Trophoblast cell (in vitro differentiated cells and primary cell): ENCODE data around the gene WDR13.

Source experiments
- DNase-seq, 2 donors: peaks; one replicate each; pipeline ENCODE4 v3.0.0-alpha.2; 2016
- H2AFZ ChIP-seq: 2 replicates; pipeline ENCODE4 v1.6.1; 2013; ENCODE audit warnings: low read length, moderate library complexity, mild to moderate bottlenecking; ENCODE audit not compliant: insufficient read depth, poor library complexity
- H2AK5ac ChIP-seq: 2 replicates; pipeline ENCODE4 v1.6.1; 2013; ENCODE audit warnings: mild to moderate bottlenecking, low read length
- H2BK120ac ChIP-seq: 2 replicates; pipeline ENCODE4 v1.6.1; 2013; ENCODE audit warnings: low read length, mild to moderate bottlenecking, moderate library complexity; ENCODE audit not compliant: insufficient read depth, poor library complexity
- H2BK12ac ChIP-seq: 2 replicates; pipeline ENCODE4 v1.6.1; 2013; ENCODE audit warnings: mild to moderate bottlenecking, low read length, moderate library complexity
- H2BK5ac ChIP-seq: 2 replicates; pipeline ENCODE4 v1.6.1; 2013; ENCODE audit warnings: low read length, low read depth, moderate library complexity, mild to moderate bottlenecking; ENCODE audit not compliant: poor library complexity
- H3K14ac ChIP-seq: 2 replicates; pipeline ENCODE4 v1.6.1; 2013; ENCODE audit warnings: mild to moderate bottlenecking, low read length
- H3K18ac ChIP-seq: 2 replicates; pipeline ENCODE4 v1.6.1; 2013; ENCODE audit warnings: mild to moderate bottlenecking, low read length
- H3K23ac ChIP-seq: 2 replicates; pipeline ENCODE4 v1.6.1; 2013; ENCODE audit warnings: low read length
- H3K27ac ChIP-seq: 2 replicates; pipeline ENCODE4 v1.5.1; 2013; ENCODE audit warnings: low read depth, mild to moderate bottlenecking, inconsistent platforms, low read length, moderate library complexity
- H3K27me3 ChIP-seq: 2 replicates; pipeline ENCODE4 v1.6.1; 2013; ENCODE audit warnings: inconsistent platforms, mild to moderate bottlenecking, low read length, moderate library complexity; ENCODE audit not compliant: insufficient read depth
- H3K36me3 ChIP-seq, 2 experiments: 1 replicate in 1 of 2; 2 replicates in 1 of 2; pipeline ENCODE4 v1.6.1; 2013; ENCODE audit warnings: low read length in 2 of 2, mild to moderate bottlenecking in 2 of 2, moderate library complexity in 1 of 2; ENCODE audit not compliant: insufficient read depth in 2 of 2, control insufficient read depth in 1 of 2
- H3K4ac ChIP-seq: 2 replicates; pipeline ENCODE4 v1.6.1; 2013; ENCODE audit warnings: low read depth, mild to moderate bottlenecking, low read length, moderate library complexity
- H3K4me1 ChIP-seq, 2 experiments: 1 replicate in 1 of 2; 2 replicates in 1 of 2; pipeline ENCODE4 v1.6.1; 2013; ENCODE audit warnings: low read length in 2 of 2, mild to moderate bottlenecking in 2 of 2, moderate library complexity in 1 of 2; ENCODE audit not compliant: insufficient read depth in 2 of 2, control insufficient read depth in 1 of 2
- H3K4me2 ChIP-seq: 2 replicates; pipeline ENCODE4 v1.6.1; 2013; ENCODE audit warnings: inconsistent platforms, mild to moderate bottlenecking, low read length, moderate library complexity
- H3K4me3 ChIP-seq: 2 replicates; pipeline ENCODE4 v1.5.1; 2013; ENCODE audit warnings: mild to moderate bottlenecking, low read depth, low read length, inconsistent platforms
- H3K79me1 ChIP-seq: one replicate; pipeline ENCODE4 v1.6.1; 2013; ENCODE audit warnings: low read length
- H3K79me2 ChIP-seq: 2 replicates; pipeline ENCODE4 v1.6.1; 2013; ENCODE audit warnings: low read length, mild to moderate bottlenecking; ENCODE audit not compliant: control insufficient read depth, insufficient read depth, poor library complexity
- H3K9ac ChIP-seq: 2 replicates; pipeline ENCODE4 v1.6.1; 2013; ENCODE audit warnings: mild to moderate bottlenecking, low read length
- H3K9me3 ChIP-seq: 2 replicates; pipeline ENCODE4 v1.6.1; 2013; ENCODE audit warnings: low read depth, mild to moderate bottlenecking, control low read depth, inconsistent platforms, low read length; ENCODE audit not compliant: insufficient read depth
- H4K12ac ChIP-seq: 2 replicates; pipeline ENCODE4 v1.6.1; 2013; ENCODE audit warnings: low read depth, mild to moderate bottlenecking, low read length, moderate library complexity
- H4K8ac ChIP-seq: 2 replicates; pipeline ENCODE4 v1.6.1; 2013; ENCODE audit warnings: low read depth, mild to moderate bottlenecking, low read length, moderate library complexity
- H4K91ac ChIP-seq: one replicate; pipeline ENCODE4 v1.6.1; 2013; ENCODE audit warnings: low read depth, mild to moderate bottlenecking, low read length, moderate library complexity
- WGBS: extraction: QIAGEN DNeasy Blood & Tissue Kit; methylation state at CpG from one replicate; pipeline ENCODE4 v1.1.7; 2013; ENCODE audit warnings: missing lambda C conversion rate; ENCODE audit not compliant: insufficient read length, insufficient coverage; ENCODE audit errors: extremely low coverage; 5-methylcytosine and 5-hydroxymethylcytosine counted together

WDR13 gene

GRCh38 chrX:48631376-48632090 lies 34.2 kb downstream of the WDR13 start:
- Histone ChIP-seq H3K9me3 (no peaks in the 10 kb centered on the region), H2AFZ (no peak overlapping the region), H3K4me1 (peaks cover 3 to 6% of the 10 kb centered on the region in 2 experiments), H2BK120ac (no peak overlapping the region), H3K79me2 (no peaks in the 10 kb centered on the region), H3K23ac (no peak overlapping the region), H3K79me1 (no peaks in the 10 kb centered on the region), H4K8ac (no peak overlapping the region), H4K12ac (no peak overlapping the region), H2BK12ac (no peak overlapping the region), H3K14ac (no peak overlapping the region), H3K9ac (no peak overlapping the region), H3K27ac (no peak overlapping the region), H2BK5ac (no peak overlapping the region), H3K4me2 (no peak overlapping the region), H3K4ac (no peak overlapping the region), H3K18ac (no peak overlapping the region), H3K27me3 (no peaks in the 10 kb centered on the region), H2AK5ac (no peak overlapping the region), H3K4me3 (no peak overlapping the region), H4K91ac (no peak overlapping the region), H3K36me3 (no peaks in the 10 kb centered on the region)
- WGBS: no CpG with 5 or more reads among the region's 18 CpGs
- peak; percentile 81 to 91 for DNase-seq

- no peak overlapping the region for H3K4ac ChIP-seq
- no peak overlapping the region for H2BK5ac ChIP-seq
- H3K27me3 ChIP-seq: no peaks in the 10 kb centered on the region
- H3K9ac ChIP-seq: no peak overlapping the region
- DNase-seq: no peak
- H2AFZ ChIP-seq: no peak overlapping the region
- no peak overlapping the region for H2BK120ac ChIP-seq
- H3K27ac ChIP-seq: no peak overlapping the region
- no peak overlapping the region for H3K14ac ChIP-seq
- H3K79me1 ChIP-seq: no peaks in the 10 kb centered on the region
- no peaks in the 10 kb centered on the region for H3K36me3 ChIP-seq
- H3K4me3 ChIP-seq: no peak overlapping the region
- H3K4me2 ChIP-seq: no peak overlapping the region
- no peak overlapping the region for H4K8ac ChIP-seq
- H3K9me3 ChIP-seq: no peaks in the 10 kb centered on the region
- H4K91ac ChIP-seq: no peak overlapping the region
- no peak overlapping the region for H3K18ac ChIP-seq
- peak overlapping the region; percentile 58 for H2BK12ac ChIP-seq
- no peaks in the 10 kb centered on the region for H3K79me2 ChIP-seq
- no peak overlapping the region for H3K23ac ChIP-seq
- peak overlapping the region; percentile 74 for H2AK5ac ChIP-seq
- H4K12ac ChIP-seq: no peak overlapping the region
- H3K4me1 ChIP-seq: peaks cover 3 to 6% of the 10 kb centered on the region in 2 experiments
- no CpG with 5 or more reads among the region's 10 CpGs for WGBS
Measured at GRCh38 chrX:48632207-48632606, 34.9 kb downstream of the WDR13 start.

GRCh38 chrX:48636301-48636700 lies 39.0 kb downstream of the WDR13 start:
- H3K27ac ChIP-seq: no peak overlapping the region
- no peak overlapping the region for H3K4ac ChIP-seq
- H3K36me3 ChIP-seq: no peaks in the 10 kb centered on the region
- peak in 1 of 2 donors; percentile 20 for DNase-seq
- H4K12ac ChIP-seq: no peak overlapping the region
- H3K23ac ChIP-seq: no peak overlapping the region
- H4K8ac ChIP-seq: no peak overlapping the region
- H3K4me2 ChIP-seq: no peak overlapping the region
- WGBS: no CpG with 5 or more reads among the region's 1 CpG
- H3K9me3 ChIP-seq: no peaks in the 10 kb centered on the region
- H3K79me1 ChIP-seq: no peaks in the 10 kb centered on the region
- no peak overlapping the region for H4K91ac ChIP-seq
- no peak overlapping the region for H3K14ac ChIP-seq
- H3K79me2 ChIP-seq: no peaks in the 10 kb centered on the region
- H3K4me3 ChIP-seq: no peak overlapping the region
- no peak overlapping the region for H2AK5ac ChIP-seq
- H2BK12ac ChIP-seq: no peak overlapping the region
- H2BK5ac ChIP-seq: no peak overlapping the region
- H2AFZ ChIP-seq: no peak overlapping the region
- H3K27me3 ChIP-seq: no peaks in the 10 kb centered on the region
- H3K9ac ChIP-seq: no peak overlapping the region
- no peak overlapping the region for H3K18ac ChIP-seq
- H2BK120ac ChIP-seq: no peak overlapping the region
- H3K4me1 ChIP-seq: peaks cover 3 to 6% of the 10 kb centered on the region in 2 experiments

GRCh38 chrX:48636776-48637175 lies 39.5 kb downstream of the WDR13 start:
- no peak overlapping the region for H2BK120ac ChIP-seq
- no peaks in the 10 kb centered on the region for H3K79me1 ChIP-seq
- no peaks in the 10 kb centered on the region for H3K79me2 ChIP-seq
- no peak overlapping the region for H3K18ac ChIP-seq
- no peak overlapping the region for H2AFZ ChIP-seq
- H4K12ac ChIP-seq: no peak overlapping the region
- no peak overlapping the region for H3K4ac ChIP-seq
- no peaks in the 10 kb centered on the region for H3K9me3 ChIP-seq
- H3K14ac ChIP-seq: no peak overlapping the region
- no peak for DNase-seq
- no peaks in the 10 kb centered on the region for H3K27me3 ChIP-seq
- no peak overlapping the region for H3K27ac ChIP-seq
- H3K9ac ChIP-seq: no peak overlapping the region
- H4K8ac ChIP-seq: no peak overlapping the region
- no peak overlapping the region for H2BK12ac ChIP-seq
- no peak overlapping the region for H3K4me2 ChIP-seq
- no peak overlapping the region for H3K4me3 ChIP-seq
- H3K4me1 ChIP-seq: peaks cover under 1 to 4% of the 10 kb centered on the region in 2 experiments
- H2BK5ac ChIP-seq: no peak overlapping the region
- no peak overlapping the region for H3K23ac ChIP-seq
- no peaks in the 10 kb centered on the region for H3K36me3 ChIP-seq
- no CpG with 5 or more reads among the region's 2 CpGs for WGBS
- H4K91ac ChIP-seq: no peak overlapping the region
- H2AK5ac ChIP-seq: no peak overlapping the region
